GM20000 (cell line): ENCODE measurements around the gene DRC3.

Experiments
- DNase-seq: peaks from one replicate; pipeline ENCODE4 v3.0.0; 2012; ENCODE audit warnings: low spot score
- CTCF ChIP-seq: IDR thresholded peaks from 2 replicates; pipeline ENCODE4 v1.5.1; 2012; ENCODE audit warnings: mild to moderate bottlenecking, control low read depth; ENCODE audit errors: extremely low read depth, missing control alignments

DRC3 gene

GRCh38 chr17:18033442-18034099, 60.9 kb downstream of the DRC3 start:
- peak; percentile 46 for TF ChIP-seq CTCF
- DNase-seq, result peak; percentile 78

GRCh38 chr17:18035704-18036103, 63.0 kb downstream of the DRC3 start:
- DNase-seq, result no peak
- TF ChIP-seq CTCF, result no peak

- no peak for DNase-seq
- TF ChIP-seq CTCF, result no peak
These were observed 64.8 kb downstream of the DRC3 start for GRCh38 chr17:18037486-18037885.

GRCh38 chr17:18038149-18038850, 65.6 kb downstream of the DRC3 start:
- DNase-seq, result peak; percentile 41
- no peak for TF ChIP-seq CTCF

- no peak for TF ChIP-seq CTCF
- DNase-seq, result peak; percentile 99
These were observed 66.3 kb downstream of the DRC3 start, which contains the start of the genes ATPAF2 and GID4 for GRCh38 chr17:18038861-18039534. ATPAF2 (minus strand) TSS chr17:18039168; CDS start chr17:18039013, 155 bp downstream. GID4 (plus strand) TSS chr17:18039408; CDS start chr17:18039465, 57 bp downstream.

GRCh38 chr17:18039535-18040260, 67.0 kb downstream of the DRC3 start:
- TF ChIP-seq CTCF, result no peak
- peak; percentile 80 for DNase-seq
